CD4-positive, alpha-beta T cell treated with Interleukin-6 for 4 hours (primary cell): ENCODE measurements around the gene RPRD1B.
A peak's percentile ranks its signal among the peaks of the same experiment; 100 is the strongest.
"Not testable (repeated sequence)": the region's sequence is repeated elsewhere in the genome, so short reads cannot be mapped to it uniquely, and the experiment has no call there.

Source experiments
- DNase-seq: peaks from one replicate; pipeline ENCODE4 v3.0.0-alpha.2; 2020; ENCODE audit warnings: mixed read lengths

Gene RPRD1B

GRCh38 chr20:38001981-38002380, 31.6 kb upstream of the RPRD1B start:
- peak; percentile 33 for DNase-seq

- no peak for DNase-seq
These were observed 31.1 kb upstream of the RPRD1B start for GRCh38 chr20:38002422-38002821.

- no peak for DNase-seq
These were observed 29.1 kb upstream of the RPRD1B start for GRCh38 chr20:38004416-38004815.

- no peak for DNase-seq
These were observed 27.6 kb upstream of the RPRD1B start for GRCh38 chr20:38005903-38006302.

GRCh38 chr20:38007526-38007925, 26.0 kb upstream of the RPRD1B start:
- DNase-seq: no peak

GRCh38 chr20:38008233-38008944, 25.2 kb upstream of the RPRD1B start:
- no peak for DNase-seq

DNA sequence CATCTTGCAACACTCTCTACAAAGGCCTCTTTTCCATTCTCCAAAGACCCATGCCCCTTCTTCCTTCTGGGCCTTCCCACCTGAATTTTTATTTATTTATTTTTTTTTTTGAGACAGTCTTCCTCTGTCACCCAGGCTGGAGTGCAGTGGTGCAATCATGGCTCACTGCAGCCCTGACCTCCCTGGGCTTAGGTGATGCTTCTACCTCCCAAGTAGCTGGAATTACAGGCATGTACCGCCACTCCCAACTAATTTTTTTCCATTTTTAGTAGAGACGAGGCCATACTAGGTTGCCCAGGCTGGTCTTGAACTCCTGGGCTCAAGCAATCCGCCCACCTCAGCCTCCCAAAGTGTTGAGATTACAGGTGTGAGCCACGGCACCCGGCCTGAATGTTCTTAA, 24.1 kb upstream of the RPRD1B start:
- not testable (repeated sequence) for DNase-seq

- DNase-seq: no peak
These were observed 21.9 kb upstream of the RPRD1B start for GRCh38 chr20:38011696-38012095.

- no peak for DNase-seq
These were observed 21.2 kb upstream of the RPRD1B start for GRCh38 chr20:38012332-38012731.

- DNase-seq: no peak
These were observed 19.7 kb upstream of the RPRD1B start for GRCh38 chr20:38013887-38014286.

- DNase-seq: no peak
These were observed 15.6 kb upstream of the RPRD1B start for GRCh38 chr20:38017959-38018358.

DNA sequence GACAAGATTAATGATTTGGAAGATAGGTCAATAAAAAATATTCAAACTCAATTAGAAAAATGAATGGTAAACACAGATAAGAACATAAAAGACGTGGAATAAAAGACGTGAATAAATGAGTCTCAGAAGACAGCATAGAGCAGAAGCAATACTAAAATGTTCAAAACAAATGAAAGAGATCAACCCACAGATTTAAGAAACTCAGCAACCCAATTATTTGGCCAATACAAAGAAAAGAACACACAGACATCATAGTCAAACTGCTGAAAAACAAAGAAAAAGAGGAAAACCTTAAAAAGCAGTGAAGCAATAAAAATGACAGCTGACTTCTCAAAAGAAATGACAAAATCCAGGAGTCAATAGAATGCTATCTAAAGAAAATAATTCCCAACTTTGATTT, 15.2 kb upstream of the RPRD1B start:
- DNase-seq: no peak

DNA sequence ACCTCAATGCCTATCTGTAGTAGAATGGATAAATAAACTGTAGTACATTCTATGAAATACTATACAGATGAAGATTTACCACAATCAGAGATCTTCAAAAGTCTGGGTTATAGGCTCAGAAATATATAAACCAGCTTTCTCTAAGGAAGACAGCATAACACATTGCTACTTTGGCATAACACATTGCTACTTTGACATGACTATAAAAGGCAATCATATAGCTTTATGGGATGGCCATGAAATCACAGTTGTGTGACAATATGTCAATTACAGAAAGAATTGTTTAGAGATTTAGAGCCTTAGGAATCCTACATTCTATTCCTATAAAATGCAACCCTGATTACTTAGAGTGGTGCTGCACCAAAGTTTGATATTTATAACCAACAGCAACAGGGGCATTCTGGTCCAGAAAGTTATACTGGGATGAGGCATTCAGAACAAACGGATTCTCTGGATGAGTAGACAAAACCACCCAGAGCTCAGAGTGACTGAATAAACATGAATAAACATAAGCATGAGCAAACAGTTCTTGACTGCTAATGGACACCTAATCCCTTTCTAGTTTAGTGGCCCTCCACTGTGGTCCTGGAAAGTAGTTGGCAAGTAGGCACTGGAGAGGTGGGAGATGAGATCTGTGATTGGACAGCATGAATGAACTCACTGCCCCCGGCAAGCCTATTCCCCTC, 12.3 kb upstream of the RPRD1B start:
- no peak for DNase-seq

- no peak for DNase-seq
These were observed 10.2 kb upstream of the RPRD1B start for GRCh38 chr20:38023181-38024001.

DNA sequence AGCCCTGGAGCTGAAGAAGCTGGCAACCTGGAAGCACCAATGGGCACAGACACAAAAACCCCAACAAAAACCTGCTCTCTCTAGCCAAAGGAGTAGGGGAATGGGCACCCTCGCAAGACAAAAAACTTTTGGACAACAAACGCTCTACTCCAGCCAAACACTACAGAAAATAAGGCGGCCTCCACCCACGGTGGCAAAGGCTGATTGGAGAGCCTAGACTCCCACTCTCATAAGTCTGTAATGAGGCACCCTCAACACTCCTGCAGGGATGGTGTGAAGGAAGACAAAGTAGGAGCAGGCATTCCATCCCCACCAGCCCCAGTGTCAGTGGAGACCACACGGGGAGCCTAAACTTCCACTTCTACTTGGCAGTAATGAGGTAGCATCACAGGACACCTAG, 9.1 kb upstream of the RPRD1B start:
- DNase-seq: no peak

DNA sequence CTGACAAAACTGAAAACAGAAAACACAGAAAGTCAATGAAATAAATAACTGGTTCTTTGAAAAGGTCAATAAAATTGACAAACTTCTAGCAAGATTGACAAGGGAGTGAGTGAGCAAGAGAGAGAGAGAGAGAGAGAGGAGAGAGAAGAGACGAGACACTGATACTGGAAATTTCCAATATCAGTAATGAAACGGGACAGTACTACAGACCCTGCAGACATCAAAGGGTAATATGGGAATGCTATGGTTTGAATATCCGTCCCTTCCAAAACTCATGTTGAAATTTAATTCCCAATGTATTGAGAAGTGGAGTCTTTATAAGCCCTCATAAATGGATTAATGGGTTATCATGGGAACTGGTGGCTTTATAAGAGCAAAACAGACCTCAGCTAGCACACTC, 4.1 kb upstream of the RPRD1B start:
- DNase-seq: no peak

DNA sequence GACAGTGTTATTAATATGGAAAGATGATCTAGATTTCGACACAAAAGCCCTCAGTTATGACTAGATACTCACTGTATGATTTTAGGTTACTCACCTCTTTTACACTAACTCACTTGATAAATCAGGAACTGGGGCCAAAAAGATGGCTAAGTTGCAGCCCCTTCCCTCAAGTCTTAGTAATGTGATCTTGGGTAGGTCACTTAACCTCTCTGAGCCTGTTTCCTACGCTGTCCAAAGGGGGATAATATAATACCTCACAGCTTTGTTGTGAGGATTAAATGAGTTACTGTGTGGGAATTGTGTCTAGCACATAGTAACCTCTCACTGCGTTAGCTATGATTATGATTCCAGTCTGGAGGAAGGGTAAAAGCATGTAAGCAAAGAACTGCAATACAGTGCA, 1.6 kb upstream of the RPRD1B start:
- no peak for DNase-seq

- DNase-seq: no peak
These were observed 789 bp upstream of the RPRD1B start for GRCh38 chr20:38032585-38033329.

GRCh38 chr20:38034108-38034649, 633 bp downstream of the RPRD1B start:
- no peak for DNase-seq

GRCh38 chr20:38034961-38035360, 1.4 kb downstream of the RPRD1B start:
- DNase-seq: no peak

DNA sequence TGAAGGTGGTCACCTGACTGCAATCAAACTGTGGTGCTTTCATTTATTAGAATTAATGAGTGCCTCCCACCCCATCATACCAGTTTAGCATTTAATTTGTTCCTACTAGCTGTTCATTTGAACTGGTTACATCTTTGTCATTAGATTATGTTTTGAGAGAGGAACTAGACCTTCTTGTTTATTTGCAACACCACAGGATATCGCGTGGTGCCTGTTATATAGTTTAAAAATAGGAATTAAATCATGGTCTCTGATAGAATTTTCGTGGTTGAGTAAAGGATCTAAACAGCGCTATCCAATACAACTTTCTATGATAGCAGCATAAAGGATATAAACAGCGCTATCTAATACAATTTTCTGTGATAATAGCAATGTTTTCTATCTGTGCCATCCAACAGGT, 2.8 kb downstream of the RPRD1B start:
- DNase-seq: no peak

- no peak for DNase-seq
These were observed 6.7 kb downstream of the RPRD1B start for GRCh38 chr20:38040276-38040675.
